ENCODE results near the gene NRG2. TPM values are rescaled to one million over a fixed set of nuclear protein-coding genes. Genes with fewer than 3 reads are reported as not detected.
A peak's percentile ranks its signal among the peaks of the same experiment; 100 is the strongest.

NRG2 gene
- total and polyA plus RNA-seq, 2 experiments from 2014 or later, result 13.5 to 20.7 TPM

DNA sequence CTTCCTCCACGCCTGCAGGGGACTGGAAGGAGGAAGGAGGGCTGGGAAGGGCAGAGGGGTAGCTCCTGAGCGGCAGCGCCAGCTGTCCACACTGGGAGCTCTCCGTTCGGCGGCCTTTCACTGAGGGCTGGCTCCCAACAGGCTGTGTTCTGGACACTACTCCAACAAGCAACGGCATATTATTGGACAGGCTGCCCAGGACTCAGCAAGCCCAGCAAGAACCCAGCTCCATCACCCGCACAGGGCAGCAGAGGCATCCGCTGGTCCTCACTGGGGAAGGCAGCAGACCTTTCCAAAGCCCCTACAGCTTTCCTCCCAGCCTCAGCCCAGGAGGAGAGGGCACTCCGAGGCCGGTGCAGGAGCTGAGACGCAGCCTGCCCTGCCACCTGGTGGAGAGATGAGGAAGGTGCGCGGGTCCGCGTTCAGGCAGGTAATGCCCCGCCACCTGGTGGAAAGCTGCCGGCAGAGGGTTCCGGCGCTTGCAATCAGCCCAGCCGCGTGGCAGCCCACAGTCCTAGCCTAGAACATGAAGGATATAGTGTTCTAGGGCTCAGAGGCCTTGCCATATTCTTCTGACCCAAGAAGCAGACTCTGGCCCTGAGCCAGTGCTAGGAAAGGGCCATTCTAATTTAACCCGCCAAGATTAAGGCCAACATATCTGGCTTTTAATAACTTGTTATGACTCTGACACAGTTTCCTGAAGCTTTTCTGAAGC lies 74.4 kb downstream of the NRG2 start:
- DNase-seq (ENCODE audit: low read depth in 1 of 2, low spot score in 1 of 2), result peak; percentile 82 to 93
- no peak overlapping the region for H3K4me3 ChIP-seq
- no peaks in the 10 kb centered on the region for H3K27me3 ChIP-seq
- H3K4me1 ChIP-seq (ENCODE audit: low read depth), result no peaks in the 10 kb centered on the region
- TF ChIP-seq, protein P1, sequence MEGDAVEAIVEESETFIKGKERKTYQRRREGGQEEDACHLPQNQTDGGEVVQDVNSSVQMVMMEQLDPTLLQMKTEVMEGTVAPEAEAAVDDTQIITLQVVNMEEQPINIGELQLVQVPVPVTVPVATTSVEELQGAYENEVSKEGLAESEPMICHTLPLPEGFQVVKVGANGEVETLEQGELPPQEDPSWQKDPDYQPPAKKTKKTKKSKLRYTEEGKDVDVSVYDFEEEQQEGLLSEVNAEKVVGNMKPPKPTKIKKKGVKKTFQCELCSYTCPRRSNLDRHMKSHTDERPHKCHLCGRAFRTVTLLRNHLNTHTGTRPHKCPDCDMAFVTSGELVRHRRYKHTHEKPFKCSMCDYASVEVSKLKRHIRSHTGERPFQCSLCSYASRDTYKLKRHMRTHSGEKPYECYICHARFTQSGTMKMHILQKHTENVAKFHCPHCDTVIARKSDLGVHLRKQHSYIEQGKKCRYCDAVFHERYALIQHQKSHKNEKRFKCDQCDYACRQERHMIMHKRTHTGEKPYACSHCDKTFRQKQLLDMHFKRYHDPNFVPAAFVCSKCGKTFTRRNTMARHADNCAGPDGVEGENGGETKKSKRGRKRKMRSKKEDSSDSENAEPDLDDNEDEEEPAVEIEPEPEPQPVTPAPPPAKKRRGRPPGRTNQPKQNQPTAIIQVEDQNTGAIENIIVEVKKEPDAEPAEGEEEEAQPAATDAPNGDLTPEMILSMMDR (IDR thresholded peaks at IDR 0.05; ENCODE audit: low read depth, low read length), result peak; percentile 99
- H3K36me3 ChIP-seq, result no peaks in the 10 kb centered on the region
- H3K9me3 ChIP-seq (ENCODE audit: low read depth), result no peaks in the 10 kb centered on the region
- no peak overlapping the region for H3K27ac ChIP-seq

DNA sequence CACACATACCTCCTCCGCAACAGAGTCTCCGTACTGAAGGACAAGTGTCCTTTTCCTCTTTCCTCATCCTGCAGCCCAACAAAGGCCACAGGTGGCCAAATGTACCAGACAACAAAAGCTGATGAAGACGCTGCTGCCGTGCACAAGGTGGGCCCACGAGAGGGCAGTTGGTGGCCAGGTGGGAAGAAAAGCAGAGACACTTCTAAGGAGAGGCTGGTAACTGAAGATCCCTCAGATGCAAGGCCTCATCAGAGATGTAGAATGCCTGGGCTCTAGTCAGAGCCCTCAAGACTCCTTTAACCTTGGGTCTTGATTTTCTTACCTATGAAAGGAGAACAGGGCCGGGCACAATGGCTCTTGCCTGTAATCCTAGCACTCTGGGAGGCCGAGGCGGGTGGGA lies 75.7 kb downstream of the NRG2 start:
- no peaks in the 10 kb centered on the region for H3K9me3 ChIP-seq (ENCODE audit: low read depth)
- no peak overlapping the region for H3K4me3 ChIP-seq
- H3K4me1 ChIP-seq (ENCODE audit: low read depth), result no peaks in the 10 kb centered on the region
- no peaks in the 10 kb centered on the region for H3K27me3 ChIP-seq
- no peak for DNase-seq (ENCODE audit: low read depth in 1 of 2, low spot score in 1 of 2)
- TF ChIP-seq, protein P1 (IDR thresholded peaks at IDR 0.05; ENCODE audit: low read depth, low read length), result no peak
- H3K27ac ChIP-seq, result no peak overlapping the region
- H3K36me3 ChIP-seq, result no peaks in the 10 kb centered on the region

DNA sequence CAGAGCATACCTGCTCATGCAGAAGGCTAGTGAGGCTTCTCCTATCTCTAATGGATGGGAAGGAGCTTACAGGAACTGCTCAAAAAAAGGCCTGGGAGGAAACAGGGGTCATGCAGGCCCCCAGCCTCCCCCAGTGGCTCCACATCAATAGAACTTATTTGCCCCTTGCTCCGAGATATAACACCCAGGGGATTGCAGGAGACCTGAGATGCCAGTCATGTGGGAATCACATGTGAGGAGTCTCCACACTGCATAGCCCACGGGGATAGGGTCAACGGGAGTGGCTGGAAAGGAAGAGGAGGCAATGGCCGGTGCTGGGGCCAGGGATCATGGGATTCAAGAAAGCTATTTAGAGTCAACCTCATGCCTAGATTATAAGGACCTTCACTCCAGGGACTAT lies 76.2 kb downstream of the NRG2 start:
- Histone ChIP-seq H3K27me3 (no peaks in the 10 kb centered on the region), H3K9me3 (ENCODE audit: low read depth) (no peaks in the 10 kb centered on the region), H3K27ac (no peak overlapping the region), H3K4me3 (no peak overlapping the region), H3K36me3 (no peaks in the 10 kb centered on the region), H3K4me1 (ENCODE audit: low read depth) (peaks cover 4% of the 10 kb centered on the region)
- no peak for DNase-seq (ENCODE audit: low read depth in 1 of 2, low spot score in 1 of 2)
- TF ChIP-seq, protein P1 (IDR thresholded peaks at IDR 0.05; ENCODE audit: low read depth, low read length), result no peak

DNA sequence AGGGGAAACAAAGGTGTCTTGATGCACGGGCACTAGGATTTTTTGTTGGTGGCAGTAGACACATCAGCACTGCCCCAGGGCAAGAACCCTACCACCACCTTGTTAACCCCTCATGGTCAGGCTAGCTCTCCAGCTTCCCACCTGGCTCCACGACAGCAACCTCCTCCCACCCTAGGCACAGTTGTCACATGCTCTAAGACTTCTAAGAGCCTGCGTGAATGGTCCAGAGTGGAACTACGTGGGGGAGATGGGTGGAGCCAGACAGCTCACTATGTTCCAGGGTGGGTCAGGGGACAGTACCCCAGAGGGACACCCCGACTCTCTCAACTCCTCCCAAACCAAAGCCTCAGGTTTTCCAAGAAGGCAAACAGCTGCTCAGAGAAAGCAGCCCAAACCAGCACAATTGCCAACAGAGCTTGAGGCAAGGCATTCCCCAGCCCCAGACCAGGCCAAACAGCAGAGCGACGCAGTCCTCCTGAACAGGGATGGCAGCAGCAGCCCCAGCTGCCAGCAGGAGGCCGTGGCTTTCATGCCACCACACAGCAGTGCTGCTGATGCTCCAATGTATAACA lies 78.0 kb downstream of the NRG2 start:
- Histone ChIP-seq H3K4me1 (ENCODE audit: low read depth) (peaks cover 8% of the 10 kb centered on the region), H3K9me3 (ENCODE audit: low read depth) (no peaks in the 10 kb centered on the region), H3K27ac (no peak overlapping the region), H3K36me3 (no peaks in the 10 kb centered on the region), H3K4me3 (no peak overlapping the region), H3K27me3 (no peaks in the 10 kb centered on the region)
- DNase-seq (ENCODE audit: low read depth in 1 of 2, low spot score in 1 of 2), result no peak
- TF ChIP-seq, protein P1 (IDR thresholded peaks at IDR 0.05; ENCODE audit: low read depth, low read length), result no peak

DNA sequence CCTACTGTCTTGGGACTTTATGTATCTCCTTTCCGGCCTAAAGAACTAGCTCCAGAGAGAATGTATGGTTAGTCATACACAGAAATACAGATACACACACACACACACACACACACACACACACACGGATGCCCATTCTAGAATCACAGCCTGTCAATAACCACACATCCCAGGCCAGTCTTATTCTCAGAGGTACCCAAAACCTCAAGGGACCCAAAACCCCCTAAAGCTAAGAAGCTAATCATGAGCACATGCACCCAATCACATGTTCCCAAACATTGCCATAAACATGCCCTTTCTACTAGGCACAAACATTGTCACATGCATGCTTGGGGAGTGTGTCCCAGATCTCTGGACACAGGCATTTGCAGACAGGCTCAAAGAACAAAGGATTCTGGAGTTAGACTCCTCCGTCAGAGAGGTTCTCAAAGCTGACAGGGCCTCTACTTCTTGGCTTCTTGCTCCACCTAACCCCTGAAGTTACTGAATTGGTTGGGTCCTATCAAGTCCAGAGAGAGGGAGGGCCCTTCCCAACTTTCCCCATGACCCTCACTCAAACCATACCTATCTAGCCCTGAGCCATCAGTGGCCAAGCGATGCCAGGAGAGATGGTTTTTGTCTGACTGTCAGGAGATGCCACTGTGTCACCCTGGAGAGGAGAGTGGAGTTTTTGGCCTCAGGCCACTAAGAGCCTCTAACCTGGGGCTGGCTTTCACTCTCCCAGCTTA lies 78.7 kb downstream of the NRG2 start:
- H3K27ac ChIP-seq, result no peak overlapping the region
- TF ChIP-seq, protein P1 (IDR thresholded peaks at IDR 0.05; ENCODE audit: low read depth, low read length), result no peak
- peaks cover 8% of the 10 kb centered on the region for H3K4me1 ChIP-seq (ENCODE audit: low read depth)
- DNase-seq (ENCODE audit: low read depth in 1 of 2, low spot score in 1 of 2), result no peak
- no peak overlapping the region for H3K4me3 ChIP-seq
- no peaks in the 10 kb centered on the region for H3K36me3 ChIP-seq
- H3K9me3 ChIP-seq (ENCODE audit: low read depth), result no peaks in the 10 kb centered on the region
- H3K27me3 ChIP-seq, result no peaks in the 10 kb centered on the region

Data from cardiac muscle cell (in vitro differentiated cells and primary cell).